B cell (primary cell): ENCODE measurements around the gene TRAPPC2B. TPM values are rescaled to one million over a fixed set of nuclear protein-coding genes. Genes with fewer than 3 reads are reported as not detected.

Source experiments
- ATAC-seq: fragments of 200-7000 bp; cut with Tn5 transposase; one replicate; pipeline ENCODE4 v1.10.0; 2021; ENCODE audit warnings: low read depth, mild to moderate bottlenecking, moderate number of reproducible peaks, moderate library complexity
- CTCF ChIA-PET: fragments of 350-600 bp; sonication (Branson Sonifier 250); formaldehyde crosslinking; loops from one replicate; lab custom pipeline; 2021; ENCODE audit warnings: antibody characterized with exemption, inconsistent platforms; lab: Charles Lee
- POLR2A ChIA-PET: fragments of 350-600 bp; sonication (Branson Sonifier 250); formaldehyde crosslinking; loops from one replicate; lab custom pipeline; 2021; ENCODE audit warnings: antibody characterized with exemption; lab: Charles Lee
- DNase-seq: peaks from one replicate; pipeline ENCODE4 v3.0.0; 2013
- H2AFZ ChIP-seq: 2 replicates; pipeline ENCODE4 v1.6.1; 2012; ENCODE audit warnings: mild to moderate bottlenecking, low read depth, low read length; ENCODE audit not compliant: insufficient read depth, poor library complexity, severe bottlenecking
- H3K27ac ChIP-seq, 2 donors: 1 replicate in 1 of 2; 2 replicates in 1 of 2; pipeline ENCODE4 v1.5.1; 2012 to 2013; ENCODE audit warnings: low read length in 2 of 2, mild to moderate bottlenecking in 2 of 2, moderate library complexity in 1 of 2
- H3K27me3 ChIP-seq, 4 experiments: fragments of 200-600 bp in 1 of 4; sonication (generic) in 1 of 4; replicated peaks in 1 of 4; 1 replicate in 2 of 4; 2 replicates in 2 of 4; pipeline versions ENCODE4 v1.6.1 to v1.7.0; 2013 to 2016; ENCODE audit warnings: low read length in 3 of 4, mild to moderate bottlenecking in 2 of 4, mixed read lengths in 1 of 4, moderate library complexity in 1 of 4; ENCODE audit not compliant: insufficient read depth in 4 of 4, control insufficient read depth in 3 of 4; ENCODE audit errors: control extremely low read depth in 1 of 4
- H3K36me3 ChIP-seq, 2 experiments: replicated peaks in 1 of 2; 1 replicate in 1 of 2; 2 replicates in 1 of 2; pipeline versions ENCODE4 v1.6.1 to v1.7.1; 2013; ENCODE audit warnings: low read length in 1 of 2; ENCODE audit not compliant: insufficient read depth in 2 of 2, control insufficient read depth in 1 of 2; ENCODE audit errors: control extremely low read depth in 1 of 2, extremely low read depth in 1 of 2
- H3K4me1 ChIP-seq, 2 donors: fragments of 200-600 bp in 1 of 2; sonication (generic) in 1 of 2; 1 replicate in 1 of 2; 2 replicates in 1 of 2; pipeline versions ENCODE4 v1.5.1 to v1.6.1; 2013 to 2017; ENCODE audit warnings: low read length in 2 of 2; ENCODE audit not compliant: control insufficient read depth in 2 of 2, insufficient read depth in 2 of 2
- H3K4me2 ChIP-seq: replicated peaks from 2 replicates; pipeline ENCODE3; 2012; ENCODE audit warnings: mild to moderate bottlenecking, low read depth, low read length; ENCODE audit not compliant: poor library complexity, severe bottlenecking
- H3K4me3 ChIP-seq, 5 experiments: fragments of 200-600 bp in 1 of 5; sonication (generic) in 1 of 5; 1 replicate in 3 of 5; 2 replicates in 2 of 5; pipeline versions ENCODE4 v1.5.1 to v1.7.0; 2011 to 2016; ENCODE audit warnings: low read length in 4 of 5, mild to moderate bottlenecking in 4 of 5, low read depth in 2 of 5, control low read depth in 1 of 5, moderate library complexity in 1 of 5; ENCODE audit not compliant: insufficient read depth in 1 of 5; ENCODE audit errors: control extremely low read depth in 1 of 5, extremely low read depth in 1 of 5
- H3K79me2 ChIP-seq: fragments of 200-600 bp; sonication (generic); one replicate; pipeline ENCODE4 v1.6.0; 2016; ENCODE audit warnings: low read length; ENCODE audit not compliant: control insufficient read depth, insufficient read depth
- H3K9ac ChIP-seq: fragments of 200-600 bp; sonication (generic); 2 replicates; pipeline ENCODE4 v1.6.1; 2017; ENCODE audit warnings: mild to moderate bottlenecking, low read length, moderate library complexity
- H3K9me3 ChIP-seq, 3 donors: one replicate each; pipeline versions ENCODE4 v1.6.1 to v1.7.1; 2013; ENCODE audit warnings: low read length in 2 of 3; ENCODE audit not compliant: control insufficient read depth in 2 of 3, insufficient read depth in 1 of 3; ENCODE audit errors: control extremely low read depth in 1 of 3
- H4K20me1 ChIP-seq: 2 replicates; pipeline ENCODE4 v1.6.0; 2012; ENCODE audit warnings: mild to moderate bottlenecking, low read length; ENCODE audit not compliant: insufficient read depth, control insufficient read depth, poor library complexity, severe bottlenecking
- H3K27ac Mint-ChIP-seq: one replicate; pipeline ENCODE4 v1.8.0; 2021; ENCODE audit warnings: mixed read lengths
- H3K27me3 Mint-ChIP-seq: one replicate; pipeline ENCODE4 v1.8.0; 2021; ENCODE audit warnings: mixed read lengths
- H3K4me1 Mint-ChIP-seq: one replicate; pipeline ENCODE4 v1.8.0; 2021; ENCODE audit warnings: mixed read lengths
- H3K4me3 Mint-ChIP-seq: one replicate; pipeline ENCODE4 v1.8.0; 2021; ENCODE audit warnings: mixed read lengths
- H3K9me3 Mint-ChIP-seq: one replicate; pipeline ENCODE4 v1.8.0; 2022; ENCODE audit warnings: mixed read lengths; ENCODE audit not compliant: insufficient read depth
- EZH2 ChIP-seq: IDR thresholded peaks from 2 replicates; pipeline ENCODE4 v1.6.1; 2012; ENCODE audit warnings: borderline replicate concordance, low read depth, mild to moderate bottlenecking, moderate library complexity, low read length; ENCODE audit not compliant: insufficient read depth, poor library complexity, severe bottlenecking
- WGBS: methylation state at CpG from one replicate; pipeline ENCODE4 v1.1.5; 2013; ENCODE audit warnings: missing lambda C conversion rate; ENCODE audit not compliant: insufficient coverage; 5-methylcytosine and 5-hydroxymethylcytosine counted together
- intact Hi-C: fragments of 100-400 bp; cut with micrococcal nuclease; formaldehyde crosslinking; loops from one replicate; pipeline ENCODE4 v1.10.0; 2022
- polyA plus RNA-seq: library from polyadenylated mRNA; depleted of rRNA; stranded (reverse); fragments of >200 nt; gene quantifications from 2 replicates; pipeline ENCODE4 v1.2.3, GENCODE V29; 2012
- total RNA-seq, 2 donors: library from RNA; stranded (reverse); fragments of 120-200 nt in 1 of 2; gene quantifications; 1 replicate in 1 of 2; 2 replicates in 1 of 2; pipeline versions ENCODE4 v1.2.3 to v1.2.4, GENCODE V29; 2013 to 2022
- TF ChIP-seq, protein P1 (sequence below): fragments of 200-600 bp; IDR thresholded peaks from one replicate; pipeline ENCODE4 v1.8.0; 2022; ENCODE audit warnings: antibody characterized with exemption, mild to moderate bottlenecking

The TRAPPC2B gene
- total and polyA plus RNA-seq, 2 donors (not counting 1 experiment from before 2014, with no cell fraction given), result 9.6 to 29.2 TPM

DNA sequence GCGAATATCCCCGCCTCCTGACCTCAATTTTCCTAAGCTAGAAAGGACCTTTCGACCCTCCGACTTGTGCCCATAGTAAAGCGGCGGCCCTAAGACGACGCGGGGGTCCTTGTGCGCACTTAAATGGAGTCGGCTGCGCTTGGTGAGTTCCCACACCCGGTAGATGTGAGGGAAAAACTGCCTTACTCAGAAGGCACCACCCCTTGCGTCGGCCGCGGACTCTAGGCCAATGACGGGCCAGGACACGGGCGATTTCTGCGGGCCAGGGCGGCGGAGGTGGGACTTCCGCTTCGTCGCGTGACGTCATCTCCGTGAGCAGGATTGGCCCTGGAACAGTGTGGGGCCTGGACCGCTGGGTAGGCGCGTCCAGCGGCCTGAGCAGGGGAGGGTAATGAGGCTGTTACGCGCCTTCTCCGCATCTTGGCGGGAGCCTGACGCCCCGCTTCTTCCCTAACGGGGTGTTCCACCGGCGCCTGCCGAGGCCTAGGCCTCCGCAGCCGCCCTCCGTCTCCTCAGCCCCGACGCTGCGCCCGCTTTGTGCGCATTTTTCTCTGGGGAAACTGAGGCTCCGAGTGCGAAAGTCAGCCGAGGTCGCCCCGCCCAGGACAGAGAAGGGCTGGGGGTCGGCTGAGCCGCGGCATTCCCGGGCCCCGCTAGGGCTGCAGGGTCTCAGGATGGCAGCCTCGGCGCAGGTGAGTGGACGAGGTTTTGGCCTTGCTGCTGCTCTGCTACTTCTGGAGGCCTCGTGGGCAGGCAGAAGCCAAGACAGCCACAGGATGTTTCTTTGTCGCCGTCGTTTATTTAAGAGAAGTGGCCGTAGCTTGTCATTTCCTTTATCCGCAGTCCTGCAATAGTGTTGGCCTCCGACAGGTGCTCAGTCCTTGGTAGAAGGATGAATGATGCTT, 42.9 kb upstream of the TRAPPC2B start, which contains the start of gene ZNF543:
Gene ZNF543, plus strand, starts transcription at position 293 of the 905 bp plus-strand sequence. Its CDS starts 382 bp downstream, at position 675.
- peaks cover 0 to 9% (median 2%) of the 10 kb centered on the region in 3 donors for H3K9me3 ChIP-seq
- H3K9me3 Mint-ChIP-seq, result peaks cover 3% of the 10 kb centered on the region
- H3K36me3 ChIP-seq, result peaks cover 0 to 20% of the 10 kb centered on the region in 2 experiments
- H3K4me3 ChIP-seq, result peak within 1 kb of the TSS; percentile 50 to 95 (median 89)
- peak within 1 kb of the TSS; percentile 93 for H2AFZ ChIP-seq
- ATAC-seq (peak; percentile 98), DNase-seq (peak; percentile 96)
- H3K27ac Mint-ChIP-seq, result peak within 1 kb of the TSS; percentile 96
- CTCF ChIA-PET, result no interaction called here
- peak within 1 kb of the TSS; percentile 96 for H3K4me2 ChIP-seq
- no peaks in the 10 kb centered on the region for H4K20me1 ChIP-seq
- POLR2A ChIA-PET, result interaction anchor here (0.6 to 0.9 kb wide), 3 partner anchors 23 to 40 kb away, joined by 4 read pairs; partner anchors contain the start of gene ZNF460
- H3K4me1 Mint-ChIP-seq, result peaks cover 32% of the 10 kb centered on the region
- peaks cover 34% of the 10 kb centered on the region for H3K79me2 ChIP-seq
- peaks cover 19 to 23% of the 10 kb centered on the region in 2 donors for H3K4me1 ChIP-seq
- peaks cover 0 to 21% (median 13%) of the 10 kb centered on the region in 4 experiments for H3K27me3 ChIP-seq
- H3K27ac ChIP-seq, result peak within 1 kb of the TSS; percentile 85 to 89
- H3K4me3 Mint-ChIP-seq, result peak within 1 kb of the TSS; percentile 93
- intact Hi-C loops, result loop anchor here (1.0 kb wide), 5 partner anchors 31 to 80 kb away; partner anchors contain the start of genes TRAPPC2B, ZNF304, ZNF460 and ZNF547
- 1% methylated on average over 65 of the region's 71 CpGs for WGBS
- peaks cover 24% of the 10 kb centered on the region for H3K27me3 Mint-ChIP-seq
- H3K9ac ChIP-seq, result peak within 1 kb of the TSS; percentile 99
- TF ChIP-seq, protein P1, sequence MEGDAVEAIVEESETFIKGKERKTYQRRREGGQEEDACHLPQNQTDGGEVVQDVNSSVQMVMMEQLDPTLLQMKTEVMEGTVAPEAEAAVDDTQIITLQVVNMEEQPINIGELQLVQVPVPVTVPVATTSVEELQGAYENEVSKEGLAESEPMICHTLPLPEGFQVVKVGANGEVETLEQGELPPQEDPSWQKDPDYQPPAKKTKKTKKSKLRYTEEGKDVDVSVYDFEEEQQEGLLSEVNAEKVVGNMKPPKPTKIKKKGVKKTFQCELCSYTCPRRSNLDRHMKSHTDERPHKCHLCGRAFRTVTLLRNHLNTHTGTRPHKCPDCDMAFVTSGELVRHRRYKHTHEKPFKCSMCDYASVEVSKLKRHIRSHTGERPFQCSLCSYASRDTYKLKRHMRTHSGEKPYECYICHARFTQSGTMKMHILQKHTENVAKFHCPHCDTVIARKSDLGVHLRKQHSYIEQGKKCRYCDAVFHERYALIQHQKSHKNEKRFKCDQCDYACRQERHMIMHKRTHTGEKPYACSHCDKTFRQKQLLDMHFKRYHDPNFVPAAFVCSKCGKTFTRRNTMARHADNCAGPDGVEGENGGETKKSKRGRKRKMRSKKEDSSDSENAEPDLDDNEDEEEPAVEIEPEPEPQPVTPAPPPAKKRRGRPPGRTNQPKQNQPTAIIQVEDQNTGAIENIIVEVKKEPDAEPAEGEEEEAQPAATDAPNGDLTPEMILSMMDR, result no peak
- no peak for TF ChIP-seq EZH2
